ENCODE measurements around the gene MED25. TPM values are rescaled to one million over a fixed set of nuclear protein-coding genes. Genes with fewer than 3 reads are reported as not detected.

MED25 gene
- total RNA-seq, 2 donors from 2014 or later = 46.1 to 77.2 TPM

DNA sequence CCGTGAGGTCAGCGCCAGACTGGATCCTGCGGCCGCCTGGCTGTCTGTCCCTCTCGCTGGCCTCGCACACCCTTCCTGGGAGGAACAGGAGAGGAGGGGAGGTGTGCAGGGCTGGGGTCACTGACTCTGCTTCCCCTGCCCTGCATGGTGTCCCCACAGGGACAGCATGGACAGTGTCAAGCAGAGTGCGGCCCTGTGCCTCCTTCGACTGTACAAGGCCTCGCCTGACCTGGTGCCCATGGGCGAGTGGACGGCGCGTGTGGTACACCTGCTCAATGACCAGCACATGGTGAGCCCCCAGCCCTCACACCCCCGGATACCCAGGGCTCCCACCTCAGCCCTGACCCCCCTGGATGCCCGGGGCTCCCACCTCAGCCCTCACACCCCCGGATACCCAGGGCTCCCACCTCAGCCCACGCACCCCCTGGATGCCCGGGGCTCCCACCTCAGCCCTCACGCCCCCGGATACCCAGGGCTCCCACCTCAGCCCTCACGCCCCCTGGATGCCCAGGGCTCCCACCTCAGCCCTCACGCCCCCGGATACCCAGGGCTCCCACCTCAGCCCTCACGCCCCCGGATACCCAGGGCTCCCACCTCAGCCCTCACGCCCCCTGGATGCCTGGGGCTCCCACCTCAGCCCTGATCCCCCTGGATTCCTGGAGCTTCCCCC, 26.2 kb upstream of the MED25 start:
- H3K9me3 ChIP-seq = no peaks in the 10 kb centered on the region
- peaks cover 13% of the 10 kb centered on the region for H3K36me3 ChIP-seq
- no peak for DNase-seq
- TF ChIP-seq, protein P1, sequence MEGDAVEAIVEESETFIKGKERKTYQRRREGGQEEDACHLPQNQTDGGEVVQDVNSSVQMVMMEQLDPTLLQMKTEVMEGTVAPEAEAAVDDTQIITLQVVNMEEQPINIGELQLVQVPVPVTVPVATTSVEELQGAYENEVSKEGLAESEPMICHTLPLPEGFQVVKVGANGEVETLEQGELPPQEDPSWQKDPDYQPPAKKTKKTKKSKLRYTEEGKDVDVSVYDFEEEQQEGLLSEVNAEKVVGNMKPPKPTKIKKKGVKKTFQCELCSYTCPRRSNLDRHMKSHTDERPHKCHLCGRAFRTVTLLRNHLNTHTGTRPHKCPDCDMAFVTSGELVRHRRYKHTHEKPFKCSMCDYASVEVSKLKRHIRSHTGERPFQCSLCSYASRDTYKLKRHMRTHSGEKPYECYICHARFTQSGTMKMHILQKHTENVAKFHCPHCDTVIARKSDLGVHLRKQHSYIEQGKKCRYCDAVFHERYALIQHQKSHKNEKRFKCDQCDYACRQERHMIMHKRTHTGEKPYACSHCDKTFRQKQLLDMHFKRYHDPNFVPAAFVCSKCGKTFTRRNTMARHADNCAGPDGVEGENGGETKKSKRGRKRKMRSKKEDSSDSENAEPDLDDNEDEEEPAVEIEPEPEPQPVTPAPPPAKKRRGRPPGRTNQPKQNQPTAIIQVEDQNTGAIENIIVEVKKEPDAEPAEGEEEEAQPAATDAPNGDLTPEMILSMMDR (IDR thresholded peaks at IDR 0.05) = no peak
- no peak overlapping the region for H3K4me3 ChIP-seq
- intact Hi-C loops (cut with DNase I) = no loop called here
- H3K9ac ChIP-seq (ENCODE audit: low read depth in 2 of 2, low read length in 2 of 2) = no peak overlapping the region
- no peaks in the 10 kb centered on the region for H3K27me3 ChIP-seq
- no peaks in the 10 kb centered on the region for H3K4me1 ChIP-seq
- no peak overlapping the region for H3K27ac ChIP-seq

DNA sequence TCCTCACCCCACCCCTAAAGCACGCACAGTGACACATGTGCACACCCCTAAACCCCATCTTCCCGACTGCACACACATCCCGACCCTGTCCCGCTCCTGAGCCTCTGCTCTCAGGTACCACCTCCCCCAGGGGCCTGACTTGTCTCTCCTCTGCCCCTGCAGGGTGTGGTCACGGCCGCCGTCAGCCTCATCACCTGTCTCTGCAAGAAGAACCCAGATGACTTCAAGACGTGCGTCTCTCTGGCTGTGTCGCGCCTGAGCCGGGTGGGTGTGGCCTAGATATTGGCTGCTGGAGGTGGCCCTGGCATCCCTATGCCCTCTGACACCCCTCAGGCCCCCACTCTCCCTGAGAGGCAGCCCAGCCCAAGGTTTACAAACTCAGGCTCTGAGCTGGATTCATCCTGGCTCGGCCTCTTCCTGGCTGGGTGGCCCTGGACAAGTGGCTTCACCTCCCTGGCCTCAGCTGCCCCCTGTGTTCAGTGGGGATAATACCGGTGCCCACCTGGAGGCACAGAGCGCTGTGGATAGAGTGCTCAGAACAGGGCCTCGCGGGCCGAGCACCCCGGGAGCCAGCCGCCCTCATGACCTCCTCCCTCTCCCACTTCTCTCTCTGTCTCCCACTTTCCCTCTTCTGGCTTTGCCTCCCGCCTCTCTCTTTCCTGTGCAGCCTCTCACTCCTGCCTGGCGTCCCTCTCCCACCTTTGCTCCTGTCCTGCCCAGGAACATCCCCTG, 25.1 kb upstream of the MED25 start:
- H3K4me3 ChIP-seq = no peak overlapping the region
- no peaks in the 10 kb centered on the region for H3K4me1 ChIP-seq
- H3K27ac ChIP-seq = no peak overlapping the region
- H3K9me3 ChIP-seq = no peaks in the 10 kb centered on the region
- DNase-seq = no peak
- intact Hi-C loops (cut with DNase I) = no loop called here
- no peak overlapping the region for H3K9ac ChIP-seq (ENCODE audit: low read depth in 2 of 2, low read length in 2 of 2)
- H3K27me3 ChIP-seq = no peaks in the 10 kb centered on the region
- H3K36me3 ChIP-seq = peaks cover 13% of the 10 kb centered on the region
- TF ChIP-seq, protein P1 (IDR thresholded peaks at IDR 0.05) = no peak

DNA sequence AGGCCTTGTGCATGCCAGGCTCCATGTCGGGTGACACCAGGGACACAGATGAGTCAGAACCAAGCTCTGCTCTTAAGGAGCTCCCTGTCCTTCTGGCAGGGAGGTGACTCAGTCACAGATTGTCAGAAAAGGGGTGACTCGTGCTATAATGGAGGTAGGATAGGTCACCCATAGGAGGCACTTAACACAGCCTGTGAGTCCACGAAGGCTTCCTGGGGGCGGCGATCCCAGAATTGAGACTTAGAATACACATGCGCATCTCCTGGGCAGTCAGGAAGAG, 24.6 kb upstream of the MED25 start:
- no peaks in the 10 kb centered on the region for H3K9me3 ChIP-seq
- H3K27me3 ChIP-seq = no peaks in the 10 kb centered on the region
- no peak overlapping the region for H3K4me3 ChIP-seq
- no peak for DNase-seq
- H3K4me1 ChIP-seq = no peaks in the 10 kb centered on the region
- H3K36me3 ChIP-seq = peaks cover 13% of the 10 kb centered on the region
- H3K9ac ChIP-seq (ENCODE audit: low read depth in 2 of 2, low read length in 2 of 2) = no peak overlapping the region
- TF ChIP-seq, protein P1 (IDR thresholded peaks at IDR 0.05) = no peak
- intact Hi-C loops (cut with DNase I) = no loop called here
- H3K27ac ChIP-seq = no peak overlapping the region

DNA sequence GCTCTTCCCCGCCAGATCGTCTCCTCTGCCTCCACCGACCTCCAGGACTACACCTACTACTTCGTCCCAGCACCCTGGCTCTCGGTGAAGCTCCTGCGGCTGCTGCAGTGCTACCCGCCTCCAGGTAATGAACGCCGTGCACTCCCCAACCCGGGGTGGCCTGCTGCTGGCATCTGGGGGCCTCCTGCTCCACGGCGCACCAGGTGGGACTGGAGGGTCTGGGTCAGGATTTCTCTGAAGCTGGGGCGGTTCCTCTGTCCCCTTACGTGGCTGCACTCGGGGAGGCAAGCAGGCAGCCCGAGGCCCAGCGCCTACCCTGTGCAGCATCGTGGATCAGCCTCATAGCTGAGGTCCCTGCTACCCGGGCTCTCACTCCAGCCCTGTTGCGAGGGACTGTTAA, 22.5 kb upstream of the MED25 start:
- peaks cover 13% of the 10 kb centered on the region for H3K36me3 ChIP-seq
- TF ChIP-seq, protein P1 (IDR thresholded peaks at IDR 0.05) = no peak
- DNase-seq = no peak
- H3K4me3 ChIP-seq = no peak overlapping the region
- H3K27me3 ChIP-seq = no peaks in the 10 kb centered on the region
- H3K9ac ChIP-seq (ENCODE audit: low read depth in 2 of 2, low read length in 2 of 2) = no peak overlapping the region
- H3K27ac ChIP-seq = no peak overlapping the region
- no peaks in the 10 kb centered on the region for H3K4me1 ChIP-seq
- no peaks in the 10 kb centered on the region for H3K9me3 ChIP-seq
- intact Hi-C loops (cut with DNase I) = no loop called here

DNA sequence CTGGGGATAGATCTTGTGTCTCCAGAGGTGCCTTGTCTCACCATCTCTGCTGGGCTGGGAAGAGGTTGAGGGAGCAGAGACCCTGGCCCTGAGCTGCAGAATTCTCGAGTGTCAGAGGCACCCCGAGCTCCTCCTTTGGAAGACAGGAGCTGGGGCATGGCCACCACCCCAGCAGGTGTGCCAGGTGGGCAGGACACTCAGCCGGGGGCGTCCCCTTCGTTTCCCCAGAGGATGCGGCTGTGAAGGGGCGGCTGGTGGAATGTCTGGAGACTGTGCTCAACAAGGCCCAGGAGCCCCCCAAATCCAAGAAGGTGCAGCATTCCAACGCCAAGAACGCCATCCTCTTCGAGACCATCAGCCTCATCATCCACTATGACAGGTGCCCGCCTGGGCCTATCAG, 19.5 kb upstream of the MED25 start:
- intact Hi-C loops (cut with DNase I) = no loop called here
- H3K36me3 ChIP-seq = peaks cover 9% of the 10 kb centered on the region
- H3K27me3 ChIP-seq = no peaks in the 10 kb centered on the region
- no peak for DNase-seq
- TF ChIP-seq, protein P1 (IDR thresholded peaks at IDR 0.05) = no peak
- no peak overlapping the region for H3K9ac ChIP-seq (ENCODE audit: low read depth in 2 of 2, low read length in 2 of 2)
- no peak overlapping the region for H3K4me3 ChIP-seq
- H3K4me1 ChIP-seq = no peaks in the 10 kb centered on the region
- no peak overlapping the region for H3K27ac ChIP-seq
- H3K9me3 ChIP-seq = no peaks in the 10 kb centered on the region

Measured in colonic mucosa (tissue), 4 donors.